ENCODE data around the gene POU5F1.

GRCh38 chr6:31125162-31125561, 45.3 kb downstream of the POU5F1 start:
- TF ChIP-seq POLR2A (IDR thresholded peaks at IDR 0.05) (no peak), CTCF (IDR thresholded peaks at IDR 0.05) (no peak)

Measured in adrenal gland (tissue), 5 donors.